ENCODE results near the gene TBCK.

The TBCK gene

GRCh38 chr4:106036848-106037247 lies 279.2 kb downstream of the TBCK start:
- TF ChIP-seq CTCF (IDR thresholded peaks at IDR 0.05; ENCODE audit: low read depth, low read length): no peak
- no peak overlapping the region for H3K4me3 ChIP-seq (replicated peaks in 1 of 2; ENCODE audit: low read depth in 2 of 2, low read length in 2 of 2)
- DNase-seq (ENCODE audit: low read depth in 2 of 2): no peak

- no peak for DNase-seq (ENCODE audit: low read depth in 2 of 2)
- no peak for TF ChIP-seq CTCF (IDR thresholded peaks at IDR 0.05; ENCODE audit: low read depth, low read length)
- H3K4me3 ChIP-seq (replicated peaks in 1 of 2; ENCODE audit: low read depth in 2 of 2, low read length in 2 of 2): no peak overlapping the region
Measured at GRCh38 chr4:106036334-106036733, 279.7 kb downstream of the TBCK start.

- no peak for TF ChIP-seq CTCF (IDR thresholded peaks at IDR 0.05; ENCODE audit: low read depth, low read length)
- DNase-seq (ENCODE audit: low read depth in 2 of 2): no peak
- H3K4me3 ChIP-seq (replicated peaks in 1 of 2; ENCODE audit: low read depth in 2 of 2, low read length in 2 of 2): no peak overlapping the region
Measured at GRCh38 chr4:106035204-106035603, 280.8 kb downstream of the TBCK start.

- no peak for TF ChIP-seq CTCF (IDR thresholded peaks at IDR 0.05; ENCODE audit: low read depth, low read length)
- no peak for DNase-seq (ENCODE audit: low read depth in 2 of 2)
- H3K4me3 ChIP-seq (replicated peaks in 1 of 2; ENCODE audit: low read depth in 2 of 2, low read length in 2 of 2): no peak overlapping the region
Measured at GRCh38 chr4:106034751-106035150, 281.3 kb downstream of the TBCK start.

GRCh38 chr4:106034220-106034619 lies 281.8 kb downstream of the TBCK start:
- DNase-seq (ENCODE audit: low read depth in 2 of 2): peak; percentile 31 to 66
- no peak for TF ChIP-seq CTCF (IDR thresholded peaks at IDR 0.05; ENCODE audit: low read depth, low read length)
- H3K4me3 ChIP-seq (replicated peaks in 1 of 2; ENCODE audit: low read depth in 2 of 2, low read length in 2 of 2): no peak overlapping the region

- no peak overlapping the region for H3K4me3 ChIP-seq (replicated peaks in 1 of 2; ENCODE audit: low read depth in 2 of 2, low read length in 2 of 2)
- no peak for DNase-seq (ENCODE audit: low read depth in 2 of 2)
- TF ChIP-seq CTCF (IDR thresholded peaks at IDR 0.05; ENCODE audit: low read depth, low read length): no peak
Measured at GRCh38 chr4:106033469-106033868, 282.5 kb downstream of the TBCK start.

GRCh38 chr4:106032851-106033286 lies 283.1 kb downstream of the TBCK start:
- no peak overlapping the region for H3K4me3 ChIP-seq (replicated peaks in 1 of 2; ENCODE audit: low read depth in 2 of 2, low read length in 2 of 2)
- DNase-seq (ENCODE audit: low read depth in 2 of 2): peak; percentile 51 to 52
- TF ChIP-seq CTCF (IDR thresholded peaks at IDR 0.05; ENCODE audit: low read depth, low read length): no peak
